K562 (cell line): ENCODE results near the gene SULT1A3. TPM values are rescaled to one million over a fixed set of nuclear protein-coding genes. Genes with fewer than 3 reads are reported as not detected.
"Not testable (repeated sequence)": the region's sequence is repeated elsewhere in the genome, so short reads cannot be mapped to it uniquely, and the experiment has no call there.

Experiments
- ATAC-seq: fragments of 200-7000 bp; cut with Tn5 transposase; 3 replicates; pipeline ENCODE4 v1.9.1; 2020; ENCODE audit warnings: moderate library complexity
- BruUV-seq: library from RNA; stranded (reverse); fragments of 400-500 nt; replicated peaks from 2 replicates; lab custom pipeline; 2021; lab: Mats Ljungman, UMichigan
- CTCF ChIA-PET: fragments of 300-600 bp; formaldehyde crosslinking; extraction: SDS; loops from one replicate; lab custom pipeline; 2021; ENCODE audit warnings: low intra/inter-chr PET ratio; lab: Yijun Ruan, JAX
- POLR2A ChIA-PET: fragments of 300-600, 350-650 bp; sonication (Branson Sonifier 250); formaldehyde crosslinking; extraction: SDS; loops from one replicate; lab custom pipeline; 2021; ENCODE audit warnings: antibody characterized with exemption, inconsistent platforms; lab: Yijun Ruan, JAX
- DNase-seq, 4 experiments: peaks; one replicate each; pipeline versions ENCODE4 v3.0.0 to v3.0.0-alpha.2; 2011 to 2018; ENCODE audit warnings: low spot score in 3 of 4, mixed read lengths in 3 of 4; ENCODE audit errors: extremely low read depth in 1 of 4
- FAIRE-seq: peaks from 2 replicates; lab custom pipeline; 2011; peaks lifted over from hg19 to GRCh38; lab: Jason Lieb, UNC
- H2AFZ ChIP-seq: 2 replicates; pipeline ENCODE4 v1.6.0; 2011; ENCODE audit warnings: low read depth, low read length, control low read depth, inconsistent platforms
- H3K27ac ChIP-seq: fragments of 200-600 bp; 3 replicates; pipeline ENCODE4 v1.8.0; 2011; ENCODE audit warnings: low read depth, mild to moderate bottlenecking, control low read depth, inconsistent platforms, low read length, moderate library complexity, mixed read lengths; ENCODE audit errors: extremely low read depth
- H3K27me3 ChIP-seq, 2 experiments: fragments of 300-600 bp in 1 of 2; 2 replicates in 1 of 2; 3 replicates in 1 of 2; pipeline versions ENCODE4 v1.6.0 to v1.8.0; 2011; ENCODE audit warnings: inconsistent platforms in 2 of 2, low read length in 2 of 2, mild to moderate bottlenecking in 1 of 2, mixed read lengths in 1 of 2, moderate library complexity in 1 of 2; ENCODE audit not compliant: control insufficient read depth in 2 of 2, insufficient read depth in 2 of 2
- H3K36me3 ChIP-seq: fragments of 300-600 bp; 3 replicates; pipeline ENCODE4 v1.8.0; 2011; ENCODE audit warnings: mild to moderate bottlenecking, low read length, inconsistent platforms; ENCODE audit not compliant: control insufficient read depth, insufficient read depth
- H3K4me1 ChIP-seq, 2 experiments: fragments of 200-600 bp in 1 of 2; replicated peaks in 1 of 2; 2 replicates in 1 of 2; 3 replicates in 1 of 2; pipeline versions ENCODE4 v1.5.1 to v1.8.0; 2011; ENCODE audit warnings: inconsistent platforms in 2 of 2, low read length in 2 of 2, mild to moderate bottlenecking in 1 of 2, mixed read lengths in 1 of 2, moderate library complexity in 1 of 2; ENCODE audit not compliant: control insufficient read depth in 2 of 2, insufficient read depth in 2 of 2
- H3K4me2 ChIP-seq: 2 replicates; pipeline ENCODE4 v1.6.1; 2011; ENCODE audit warnings: low read length, control low read depth, inconsistent platforms, mixed read lengths; ENCODE audit not compliant: insufficient read depth
- H3K4me3 ChIP-seq: fragments of 200-600 bp; sonication (generic), shearing (Covaris generic); 2 replicates; pipeline ENCODE4 v1.5.1; 2016; ENCODE audit warnings: control low read depth, inconsistent platforms
- H3K79me2 ChIP-seq: fragments of 200-600 bp; 3 replicates; pipeline ENCODE4 v1.8.0; 2011; ENCODE audit warnings: low read length, inconsistent platforms; ENCODE audit not compliant: control insufficient read depth, insufficient read depth
- H3K9ac ChIP-seq, 2 experiments: 2 replicates each; pipeline versions ENCODE4 v1.6.0 to v1.6.1; 2011; ENCODE audit warnings: low read depth in 2 of 2, low read length in 2 of 2, control low read depth in 1 of 2, inconsistent platforms in 1 of 2, mild to moderate bottlenecking in 1 of 2, mixed read lengths in 1 of 2; ENCODE audit not compliant: insufficient read depth in 1 of 2
- H3K9me1 ChIP-seq: one replicate; pipeline ENCODE4 v1.6.0; 2011; ENCODE audit warnings: inconsistent platforms, mild to moderate bottlenecking, low read length, moderate library complexity; ENCODE audit not compliant: control insufficient read depth, insufficient read depth
- H3K9me3 ChIP-seq: replicated peaks from 2 replicates; pipeline ENCODE4 v1.5.1; 2011; ENCODE audit warnings: low read depth, low read length, inconsistent platforms; ENCODE audit not compliant: control insufficient read depth, insufficient read depth
- H4K20me1 ChIP-seq: replicated peaks from 2 replicates; pipeline ENCODE4 v1.6.1; 2011; ENCODE audit warnings: low read length, inconsistent platforms, mixed read lengths; ENCODE audit not compliant: control insufficient read depth, insufficient read depth
- WGBS: fragments of 100-300 bp; shearing (Covaris generic); methylation state at CpG from one replicate; pipeline ENCODE4 v1.1.6; 2016; ENCODE audit warnings: low coverage, mixed read lengths; ENCODE audit not compliant: insufficient coverage; ENCODE audit errors: missing lambda C conversion rate; 5-methylcytosine and 5-hydroxymethylcytosine counted together
- in situ Hi-C: fragments of 300-500 bp; cut with MboI; formaldehyde crosslinking; loops from 4 replicates; pipeline ENCODE4 v1.15.0; 2018; ENCODE audit warnings: inconsistent platforms, mixed read lengths
- intact Hi-C: fragments of 100-400 bp; cut with micrococcal nuclease; formaldehyde crosslinking; loops from 2 replicates; pipeline ENCODE4 v1.14.2; 2022
- polyA plus RNA-seq, 8 experiments: library from polyadenylated mRNA; depleted of rRNA in 4 of 8; stranded (reverse) in 5 of 8; unstranded in 3 of 8; fragments of >200 nt; fragmentation: Nextera tagmentation in 2 of 8; fragmentation: Illumina TruSeq in 1 of 8; extraction: Ambion mirVana in 2 of 8; extraction: Trizol in 1 of 8; gene quantifications; 2 replicates each; pipeline versions ENCODE4 v1.2.1 to v1.2.3, GENCODE V29; 2011 to 2014; ENCODE audit warnings: inconsistent platforms in 1 of 8, missing spikeins in 1 of 8
- total RNA-seq, 7 experiments: library from RNA; depleted of rRNA in 6 of 7; stranded (reverse); fragments of >200 nt in 6 of 7; fragmentation: Illumina TruSeq in 2 of 7; extraction: Trizol in 2 of 7; gene quantifications; 2 replicates each; pipeline versions ENCODE4 v1.2.1 to v1.2.3, GENCODE V29; 2011 to 2021; ENCODE audit warnings: low replicate concordance in 1 of 7

The SULT1A3 gene
- total and polyA plus RNA-seq, 9 of the 15 experiments (the other 6 are each of a cell fraction or from before 2014, with no cell fraction given): 2.4 to 18.0 (median 7.3) TPM

GRCh38 chr16:30169416-30169815 lies 29.6 kb upstream of the SULT1A3 start:
- H3K4me3 ChIP-seq, H3K9me3 ChIP-seq, FAIRE-seq, ATAC-seq, CTCF ChIA-PET, H3K27me3 ChIP-seq, POLR2A ChIA-PET, H3K4me2 ChIP-seq, DNase-seq, H4K20me1 ChIP-seq, H2AFZ ChIP-seq, H3K79me2 ChIP-seq, BruUV-seq, H3K36me3 ChIP-seq, H3K9me1 ChIP-seq, H3K9ac ChIP-seq, H3K4me1 ChIP-seq, H3K27ac ChIP-seq, in situ Hi-C loops, intact Hi-C loops: not testable (repeated sequence)
- WGBS: no CpG with 5 or more reads among the region's 38 CpGs

GRCh38 chr16:30170145-30170544 lies 28.9 kb upstream of the SULT1A3 start:
- H3K9ac ChIP-seq, ATAC-seq, CTCF ChIA-PET, H3K4me3 ChIP-seq, FAIRE-seq, DNase-seq, H3K27me3 ChIP-seq, H3K36me3 ChIP-seq, H3K79me2 ChIP-seq, H2AFZ ChIP-seq, in situ Hi-C loops, H3K4me1 ChIP-seq, H3K27ac ChIP-seq, H3K4me2 ChIP-seq, BruUV-seq, H3K9me3 ChIP-seq, intact Hi-C loops, H4K20me1 ChIP-seq, POLR2A ChIA-PET, H3K9me1 ChIP-seq: not testable (repeated sequence)
- WGBS: 18% methylated on average over 7 of the region's 31 CpGs
